Osteocyte (in vitro differentiated cells): ENCODE data around the gene SVEP1. TPM values are rescaled to one million over a fixed set of nuclear protein-coding genes. Genes with fewer than 3 reads are reported as not detected.

Experiments used
- DNase-seq: peaks from one replicate; pipeline ENCODE4 v3.0.0; 2021; ENCODE audit warnings: mixed read lengths; ENCODE audit not compliant: unreplicated experiment; ENCODE audit errors: extremely low spot score
- H3K27ac Mint-ChIP-seq: one replicate; pipeline ENCODE4 v1.8.0; 2021; ENCODE audit warnings: mild to moderate bottlenecking, mixed read lengths; ENCODE audit not compliant: unreplicated experiment
- H3K27me3 Mint-ChIP-seq: one replicate; pipeline ENCODE4 v1.8.0; 2021; ENCODE audit warnings: mixed read lengths; ENCODE audit not compliant: unreplicated experiment
- H3K36me3 Mint-ChIP-seq: one replicate; pipeline ENCODE4 v1.8.0; 2021; ENCODE audit warnings: mixed read lengths; ENCODE audit not compliant: unreplicated experiment
- H3K4me1 Mint-ChIP-seq: one replicate; pipeline ENCODE4 v1.8.0; 2021; ENCODE audit warnings: mixed read lengths; ENCODE audit not compliant: unreplicated experiment
- H3K4me3 Mint-ChIP-seq: one replicate; pipeline ENCODE4 v1.8.0; 2021; ENCODE audit warnings: mild to moderate bottlenecking, moderate library complexity, mixed read lengths; ENCODE audit not compliant: unreplicated experiment
- H3K9me3 Mint-ChIP-seq: one replicate; pipeline ENCODE4 v1.8.0; 2021; ENCODE audit warnings: mixed read lengths; ENCODE audit not compliant: unreplicated experiment
- CTCF ChIP-seq: fragments of 200-600 bp; sonication (generic); IDR thresholded peaks from 2 replicates; pipeline ENCODE4 v1.5.0; 2021; ENCODE audit warnings: antibody characterized with exemption, mild to moderate bottlenecking, moderate library complexity
- total RNA-seq: library from RNA; stranded (reverse); gene quantifications from 2 replicates; pipeline ENCODE4 v1.2.1, GENCODE V29; 2021

SVEP1 gene
- total RNA-seq, 1 donor from 2014 or later: 3.1 TPM

GRCh38 chr9:110414471-110414870 lies 165.1 kb downstream of the SVEP1 start:
- H3K4me3 Mint-ChIP-seq: no peak overlapping the region
- H3K9me3 Mint-ChIP-seq: peaks cover 9% of the 10 kb centered on the region
- no peaks in the 10 kb centered on the region for H3K36me3 Mint-ChIP-seq
- no peaks in the 10 kb centered on the region for H3K4me1 Mint-ChIP-seq
- no peak for DNase-seq
- TF ChIP-seq CTCF: no peak
- H3K27ac Mint-ChIP-seq: no peak overlapping the region
- H3K27me3 Mint-ChIP-seq: peaks cover 10% of the 10 kb centered on the region

- H3K27ac Mint-ChIP-seq: no peak overlapping the region
- H3K4me3 Mint-ChIP-seq: no peak overlapping the region
- H3K36me3 Mint-ChIP-seq: peaks cover 3% of the 10 kb centered on the region
- no peaks in the 10 kb centered on the region for H3K4me1 Mint-ChIP-seq
- H3K27me3 Mint-ChIP-seq: peaks cover 13% of the 10 kb centered on the region
- H3K9me3 Mint-ChIP-seq: no peaks in the 10 kb centered on the region
- no peak for TF ChIP-seq CTCF
- DNase-seq: no peak
These were observed 168.6 kb downstream of the SVEP1 start for GRCh38 chr9:110410961-110411360.

- H3K36me3 Mint-ChIP-seq: peaks cover 3% of the 10 kb centered on the region
- H3K4me3 Mint-ChIP-seq: no peak overlapping the region
- DNase-seq: no peak
- no peak overlapping the region for H3K27ac Mint-ChIP-seq
- TF ChIP-seq CTCF: no peak
- peaks cover 13% of the 10 kb centered on the region for H3K27me3 Mint-ChIP-seq
- no peaks in the 10 kb centered on the region for H3K9me3 Mint-ChIP-seq
- H3K4me1 Mint-ChIP-seq: no peaks in the 10 kb centered on the region
These were observed 170.9 kb downstream of the SVEP1 start for GRCh38 chr9:110408598-110408997.

- Mint-ChIP-seq H3K9me3 (no peaks in the 10 kb centered on the region), H3K4me3 (no peak overlapping the region), H3K4me1 (no peaks in the 10 kb centered on the region), H3K27me3 (peaks cover 10% of the 10 kb centered on the region), H3K27ac (no peak overlapping the region), H3K36me3 (peaks cover 3% of the 10 kb centered on the region)
- DNase-seq: no peak
- TF ChIP-seq CTCF: no peak
These were observed 173.6 kb downstream of the SVEP1 start for GRCh38 chr9:110405858-110406443.

- no peak for TF ChIP-seq CTCF
- no peak overlapping the region for H3K27ac Mint-ChIP-seq
- no peaks in the 10 kb centered on the region for H3K4me1 Mint-ChIP-seq
- peaks cover 6% of the 10 kb centered on the region for H3K27me3 Mint-ChIP-seq
- no peaks in the 10 kb centered on the region for H3K9me3 Mint-ChIP-seq
- DNase-seq: no peak
- H3K36me3 Mint-ChIP-seq: peaks cover 3% of the 10 kb centered on the region
- H3K4me3 Mint-ChIP-seq: no peak overlapping the region
These were observed 175.1 kb downstream of the SVEP1 start for GRCh38 chr9:110404473-110404872.
